ENCODE data around the gene DPH3. TPM values are rescaled to one million over a fixed set of nuclear protein-coding genes. Genes with fewer than 3 reads are reported as not detected.
A peak's percentile ranks its signal among the peaks of the same experiment; 100 is the strongest.

DPH3 gene
- total and polyA plus RNA-seq, 10 of the 15 experiments (the other 5 are each of a cell fraction or from before 2014, with no cell fraction given): 10.8 to 71.8 (median 23.4) TPM

GRCh38 chr3:16290007-16290826 is 25.5 kb upstream of the DPH3 start:
- Histone ChIP-seq H3K4me2 (ENCODE audit: control insufficient read depth, insufficient read depth) (no peak overlapping the region), H3K4me3 (no peak overlapping the region), H3K27ac (ENCODE audit: control insufficient read depth, insufficient read depth) (peak overlapping the region; percentile 5; the same call in 1 of the 2 replicates), H3K27me3 (replicated peaks in 1 of 2; ENCODE audit: control insufficient read depth in 2 of 2, insufficient read depth in 2 of 2, low read length in 1 of 2) (no peaks in the 10 kb centered on the region), H3K36me3 (ENCODE audit: control insufficient read depth in 2 of 2, insufficient read depth in 2 of 2, low read length in 1 of 2) (peaks cover 3 to 18% of the 10 kb centered on the region in 2 experiments; a peak in 3 of 4 replicates), H2AFZ (ENCODE audit: control insufficient read depth, low read depth, low read length) (no peak overlapping the region), H3K4me1 (ENCODE audit: control insufficient read depth, insufficient read depth, low read length) (peaks cover 11% of the 10 kb centered on the region), H3K9ac (ENCODE audit: control insufficient read depth, insufficient read depth, low read length) (no peak overlapping the region), H3K9me3 (replicated peaks; ENCODE audit: control insufficient read depth, insufficient read depth, low read length) (peaks cover 7% of the 10 kb centered on the region), H3K79me2 (ENCODE audit: control insufficient read depth, insufficient read depth, low read length) (peaks cover 3% of the 10 kb centered on the region), H4K20me1 (ENCODE audit: control insufficient read depth, insufficient read depth) (no peaks in the 10 kb centered on the region; the same call in 1 of the 2 replicates)
- ChIA-PET POLR2A (interaction anchor here (0.6 to 0.8 kb wide), 2 partner anchors 80 to 108 kb away, joined by 3 to 4 read pairs; no protein-coding TSS in a partner anchor), RAD21 (ENCODE audit: unreplicated experiment) (interaction anchor here (0.7 to 4.7 kb wide), 44 partner anchors 11 to 942 kb away, joined by 3 to 91 read pairs (median 5); partner anchors contain the start of gene OXNAD1), CTCF (interaction anchor here (0.7 to 9.6 kb wide), 48 partner anchors 8 to 942 kb away, joined by 3 to 170 read pairs (median 5); partner anchors contain the start of genes DPH3 and OXNAD1), SMC1A (ENCODE audit: uncharacterized antibody, unreplicated experiment) (interaction anchor here (0.6 to 4.4 kb wide), 42 partner anchors 11 to 316 kb away, joined by 3 to 67 read pairs (median 5); partner anchors contain the start of genes DPH3 and OXNAD1)
- WGBS (ENCODE audit: insufficient coverage, insufficient replicate concordance, low lambda C conversion rate, missing lambda C conversion rate): 65% methylated on average over 3 of the region's 3 CpGs
- no peak for DNase-seq (ENCODE audit: low read depth, low spot score)
- no peak for FAIRE-seq
- no TSS peak for BruUV-seq (replicated peaks)
- TF ChIP-seq SKIL (IDR thresholded peaks at IDR 0.05; ENCODE audit: low read depth, poor library complexity, severe bottlenecking) (peak; percentile 12), TARDBP (IDR thresholded peaks at IDR 0.05; ENCODE audit: borderline replicate concordance) (no peak), RAD21 (IDR thresholded peaks at IDR 0.05; ENCODE audit: insufficient read depth, low read depth, low read length) (peak; percentile 96), FOXM1 (IDR thresholded peaks at IDR 0.05; ENCODE audit: low read depth, low read length) (peak; percentile 37; the same call in 1 of the 2 replicates), NFIC (IDR thresholded peaks at IDR 0.05; ENCODE audit: low read depth, low read length) (0 out of 2 replicates have a peak, but pooled peaks have one; percentile 21), POLR2AphosphoS5 (IDR thresholded peaks at IDR 0.05; ENCODE audit: low read length) (0 out of 2 replicates have a peak, but pooled peaks have one; percentile 39), SMC3 (IDR thresholded peaks at IDR 0.05; ENCODE audit: borderline replicate concordance, low read length) (peak; percentile 84), ATF7 (IDR thresholded peaks at IDR 0.05; ENCODE audit: low read depth) (0 out of 2 replicates have a peak, but pooled peaks have one; percentile 5), CTCF (IDR thresholded peaks at IDR 0.05 in 2 of 3, conservative IDR thresholded peaks at IDR 0.05 in 1 of 3; ENCODE audit: control insufficient read depth in 2 of 3, extremely low read depth in 1 of 3, insufficient read depth in 1 of 3, low read depth in 3 of 3, low read length in 3 of 3) (peak; percentile 64 to 89 (median 81))
- TF ChIP-seq, protein P1, sequence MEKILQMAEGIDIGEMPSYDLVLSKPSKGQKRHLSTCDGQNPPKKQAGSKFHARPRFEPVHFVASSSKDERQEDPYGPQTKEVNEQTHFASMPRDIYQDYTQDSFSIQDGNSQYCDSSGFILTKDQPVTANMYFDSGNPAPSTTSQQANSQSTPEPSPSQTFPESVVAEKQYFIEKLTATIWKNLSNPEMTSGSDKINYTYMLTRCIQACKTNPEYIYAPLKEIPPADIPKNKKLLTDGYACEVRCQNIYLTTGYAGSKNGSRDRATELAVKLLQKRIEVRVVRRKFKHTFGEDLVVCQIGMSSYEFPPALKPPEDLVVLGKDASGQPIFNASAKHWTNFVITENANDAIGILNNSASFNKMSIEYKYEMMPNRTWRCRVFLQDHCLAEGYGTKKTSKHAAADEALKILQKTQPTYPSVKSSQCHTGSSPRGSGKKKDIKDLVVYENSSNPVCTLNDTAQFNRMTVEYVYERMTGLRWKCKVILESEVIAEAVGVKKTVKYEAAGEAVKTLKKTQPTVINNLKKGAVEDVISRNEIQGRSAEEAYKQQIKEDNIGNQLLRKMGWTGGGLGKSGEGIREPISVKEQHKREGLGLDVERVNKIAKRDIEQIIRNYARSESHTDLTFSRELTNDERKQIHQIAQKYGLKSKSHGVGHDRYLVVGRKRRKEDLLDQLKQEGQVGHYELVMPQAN (conservative IDR thresholded peaks at IDR 0.05): no peak
- in situ Hi-C loops (cut with MboI) (loop anchor here (25.0 kb wide), 2 partner anchors 747 to 922 kb away; no protein-coding TSS in a partner anchor), intact Hi-C loops (cut with micrococcal nuclease; ENCODE audit: unreplicated experiment) (loop anchor here (1.0 to 10.0 kb wide), 4 partner anchors 29 to 535 kb away; no protein-coding TSS in a partner anchor)
- peak; percentile 58 for ATAC-seq

All from GM12878 (cell line).